ENCODE results near the gene EIF2B1. TPM values are rescaled to one million over a fixed set of nuclear protein-coding genes. Genes with fewer than 3 reads are reported as not detected.

EIF2B1 gene
- total RNA-seq, 3 donors from 2014 or later: 112 to 117 (median 117) TPM

Other genes with a start within 250 kb of the EIF2B1 start
- 10 to 100 TPM; 37.1 to 39.4 (median 39.2) TPM for gene KMT5A, start 249.6 kb downstream of the EIF2B1 start, total RNA-seq
- 10 to 100 TPM; 17.0 to 22.4 (median 20.6) TPM for gene RILPL2, start 197.0 kb downstream of the EIF2B1 start, total RNA-seq
- 10 to 100 TPM; 15.5 to 20.4 (median 17.2) TPM for gene SNRNP35, start 175.5 kb downstream of the EIF2B1 start, total RNA-seq
- 1 to 10 TPM; 2.6 to 3.3 (median 2.9) TPM for gene RILPL1, start 100.0 kb downstream of the EIF2B1 start, total RNA-seq
- gene TMED2, start 49.1 kb downstream of the EIF2B1 start, total RNA-seq: 100 to 1,000 TPM; 204 to 222 (median 206) TPM
- 10 to 100 TPM; 69.2 to 75.7 (median 69.3) TPM for gene DDX55, start 31.6 kb downstream of the EIF2B1 start, total RNA-seq
- gene GTF2H3, start 143 bp upstream of the EIF2B1 start, total RNA-seq: 10 to 100 TPM; 77.9 to 86.2 (median 78.5) TPM
- 1 to 10 TPM; 2.4 to 4.3 (median 3.5) TPM for gene TCTN2, start 37.4 kb upstream of the EIF2B1 start, total RNA-seq
- gene ATP6V0A2, start 78.7 kb upstream of the EIF2B1 start, total RNA-seq: 100 to 1,000 TPM in 2 of 3 donors, 10 to 100 TPM in 1; 95.5 to 130 (median 114) TPM
- under 1 TPM; 0.14 to 0.24 (median 0.20) TPM for gene DNAH10, start 128.6 kb upstream of the EIF2B1 start, total RNA-seq